KMS-11 (cell line): ENCODE measurements around the gene TRIAP1.

Source experiments
- H2AFZ ChIP-seq: fragments of 200-600 bp; sonication (generic); 2 replicates; pipeline ENCODE4 v1.6.1; 2016; ENCODE audit warnings: antibody characterized with exemption, mixed run types, low read depth
- H3K27ac ChIP-seq: fragments of 200-600 bp; sonication (generic); 2 replicates; pipeline ENCODE4 v1.6.1; 2016; ENCODE audit warnings: mild to moderate bottlenecking, mixed run types
- H3K27me3 ChIP-seq: fragments of 200-600 bp; sonication (generic); 2 replicates; pipeline ENCODE4 v1.6.1; 2017; ENCODE audit warnings: mild to moderate bottlenecking, low read depth, mixed run types, moderate library complexity; ENCODE audit not compliant: insufficient read depth
- H3K36me3 ChIP-seq: fragments of 200-600 bp; sonication (generic); 2 replicates; pipeline ENCODE4 v1.6.1; 2017; ENCODE audit warnings: mild to moderate bottlenecking, mixed run types; ENCODE audit not compliant: insufficient read depth
- H3K4me1 ChIP-seq: fragments of 200-600 bp; sonication (generic); 2 replicates; pipeline ENCODE4 v1.6.1; 2016; ENCODE audit warnings: mild to moderate bottlenecking, low read depth, mixed run types; ENCODE audit not compliant: poor library complexity, severe bottlenecking
- H3K4me2 ChIP-seq: fragments of 200-600 bp; sonication (generic); 2 replicates; pipeline ENCODE4 v1.7.0; 2016; ENCODE audit warnings: mild to moderate bottlenecking, mixed run types
- H3K4me3 ChIP-seq: fragments of 200-600 bp; sonication (generic); IDR thresholded peaks from 2 replicates; pipeline ENCODE4 v1.6.1; 2017; ENCODE audit warnings: low read depth, low read length, mixed read lengths; ENCODE audit not compliant: insufficient read depth
- H3K79me2 ChIP-seq: fragments of 200-600 bp; sonication (generic); 2 replicates; pipeline ENCODE4 v1.6.1; 2016; ENCODE audit warnings: low read depth, mixed run types; ENCODE audit not compliant: insufficient read depth
- H3K9ac ChIP-seq: fragments of 200-600 bp; sonication (generic); 2 replicates; pipeline ENCODE4 v1.6.1; 2016; ENCODE audit warnings: mild to moderate bottlenecking, mixed run types
- H4K20me1 ChIP-seq: fragments of 200-600 bp; sonication (generic); 2 replicates; pipeline ENCODE4 v1.6.1; 2016; ENCODE audit warnings: mild to moderate bottlenecking, mixed run types; ENCODE audit not compliant: insufficient read depth
- TF ChIP-seq, protein P1 (sequence below): fragments of 200-600 bp; sonication (generic); conservative IDR thresholded peaks from 2 replicates; pipeline ENCODE4 v1.6.1; 2017; ENCODE audit warnings: low read depth, mild to moderate bottlenecking, antibody characterized with exemption, low read length, moderate library complexity, mixed read lengths

The TRIAP1 gene

DNA sequence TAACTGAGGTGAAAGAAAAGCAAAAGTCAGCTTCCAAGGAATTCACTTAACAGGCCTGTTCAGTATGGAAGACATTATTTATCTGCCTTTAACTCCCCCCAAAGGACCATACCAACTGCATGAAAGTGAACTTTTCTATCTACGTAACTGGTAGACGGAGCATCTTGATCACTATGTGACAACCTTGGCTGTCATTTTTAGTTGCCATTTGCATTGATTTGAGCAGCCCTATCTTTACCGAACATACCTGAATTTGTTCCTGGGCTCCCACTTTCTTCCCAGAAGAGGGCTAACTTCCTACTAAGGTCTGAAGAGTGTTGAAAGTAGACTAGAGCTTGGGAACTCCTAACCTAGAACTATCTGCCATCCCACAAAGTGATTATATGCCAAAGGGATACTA is 14.0 kb upstream of the TRIAP1 start:
- Histone ChIP-seq H3K9ac (no peak overlapping the region), H3K27me3 (no peaks in the 10 kb centered on the region), H4K20me1 (no peaks in the 10 kb centered on the region), H3K4me2 (no peak overlapping the region), H2AFZ (no peak overlapping the region), H3K79me2 (peaks cover 12% of the 10 kb centered on the region; the same call in 1 of the 2 replicates), H3K27ac (no peak overlapping the region), H3K4me1 (no peaks in the 10 kb centered on the region), H3K4me3 (no peak overlapping the region), H3K36me3 (peaks cover 4% of the 10 kb centered on the region; the same call in 1 of the 2 replicates)
- TF ChIP-seq, protein P1, sequence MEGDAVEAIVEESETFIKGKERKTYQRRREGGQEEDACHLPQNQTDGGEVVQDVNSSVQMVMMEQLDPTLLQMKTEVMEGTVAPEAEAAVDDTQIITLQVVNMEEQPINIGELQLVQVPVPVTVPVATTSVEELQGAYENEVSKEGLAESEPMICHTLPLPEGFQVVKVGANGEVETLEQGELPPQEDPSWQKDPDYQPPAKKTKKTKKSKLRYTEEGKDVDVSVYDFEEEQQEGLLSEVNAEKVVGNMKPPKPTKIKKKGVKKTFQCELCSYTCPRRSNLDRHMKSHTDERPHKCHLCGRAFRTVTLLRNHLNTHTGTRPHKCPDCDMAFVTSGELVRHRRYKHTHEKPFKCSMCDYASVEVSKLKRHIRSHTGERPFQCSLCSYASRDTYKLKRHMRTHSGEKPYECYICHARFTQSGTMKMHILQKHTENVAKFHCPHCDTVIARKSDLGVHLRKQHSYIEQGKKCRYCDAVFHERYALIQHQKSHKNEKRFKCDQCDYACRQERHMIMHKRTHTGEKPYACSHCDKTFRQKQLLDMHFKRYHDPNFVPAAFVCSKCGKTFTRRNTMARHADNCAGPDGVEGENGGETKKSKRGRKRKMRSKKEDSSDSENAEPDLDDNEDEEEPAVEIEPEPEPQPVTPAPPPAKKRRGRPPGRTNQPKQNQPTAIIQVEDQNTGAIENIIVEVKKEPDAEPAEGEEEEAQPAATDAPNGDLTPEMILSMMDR, result no peak

DNA sequence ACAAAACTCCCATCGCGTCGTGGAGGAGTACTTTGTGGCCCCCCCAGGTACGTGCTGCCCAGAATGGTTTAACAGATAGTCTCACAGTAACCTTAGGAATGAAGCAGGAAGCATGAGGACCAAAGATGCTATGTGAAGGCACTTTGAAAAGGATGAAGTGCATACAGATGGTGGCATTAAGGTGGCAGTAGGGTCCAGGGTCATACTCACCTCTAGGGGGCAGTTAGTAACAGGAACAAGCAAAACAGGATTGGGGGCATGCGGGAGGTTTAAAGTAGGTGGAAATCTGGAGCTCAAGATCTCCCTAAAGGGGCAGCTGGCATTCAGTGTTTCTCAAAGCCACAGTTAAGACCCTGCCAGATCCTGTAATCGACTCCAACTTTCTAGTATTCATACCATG is 10.9 kb upstream of the TRIAP1 start:
- Histone ChIP-seq H3K4me1 (peaks cover 14% of the 10 kb centered on the region), H3K4me3 (no peak overlapping the region), H3K4me2 (no peak overlapping the region), H3K27me3 (no peaks in the 10 kb centered on the region), H4K20me1 (no peaks in the 10 kb centered on the region), H3K79me2 (no peaks in the 10 kb centered on the region), H2AFZ (no peak overlapping the region), H3K36me3 (no peaks in the 10 kb centered on the region; the same call in 1 of the 2 replicates), H3K9ac (no peak overlapping the region), H3K27ac (no peak overlapping the region)
- TF ChIP-seq, protein P1, result peak; percentile 32

DNA sequence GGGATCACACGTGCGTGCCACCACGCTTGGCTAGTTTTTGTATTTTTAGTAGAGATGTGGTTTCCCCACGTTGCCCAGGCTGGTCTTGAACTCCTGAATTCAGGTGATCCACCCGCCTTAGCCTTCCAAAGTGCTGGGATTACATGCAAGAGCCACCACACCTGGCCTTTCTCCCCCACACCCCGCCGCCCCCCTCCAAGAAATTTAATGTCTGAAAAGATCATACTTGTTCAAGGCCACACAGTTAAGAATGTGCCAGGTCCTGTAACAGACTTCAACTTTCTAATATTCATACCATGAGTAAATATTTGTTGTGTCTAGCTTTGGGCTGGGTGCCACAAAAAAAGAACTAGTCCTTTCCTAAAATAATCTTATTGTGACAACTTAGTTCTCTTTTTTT is 9.1 kb upstream of the TRIAP1 start:
- Histone ChIP-seq H3K9ac (no peak overlapping the region), H3K27ac (no peak overlapping the region), H4K20me1 (no peaks in the 10 kb centered on the region), H3K4me2 (no peak overlapping the region), H3K79me2 (peaks cover 5% of the 10 kb centered on the region; the same call in 1 of the 2 replicates), H3K36me3 (no peaks in the 10 kb centered on the region), H3K4me1 (peaks cover 14% of the 10 kb centered on the region), H3K27me3 (no peaks in the 10 kb centered on the region), H2AFZ (no peak overlapping the region), H3K4me3 (no peak overlapping the region)
- TF ChIP-seq, protein P1, result no peak

DNA sequence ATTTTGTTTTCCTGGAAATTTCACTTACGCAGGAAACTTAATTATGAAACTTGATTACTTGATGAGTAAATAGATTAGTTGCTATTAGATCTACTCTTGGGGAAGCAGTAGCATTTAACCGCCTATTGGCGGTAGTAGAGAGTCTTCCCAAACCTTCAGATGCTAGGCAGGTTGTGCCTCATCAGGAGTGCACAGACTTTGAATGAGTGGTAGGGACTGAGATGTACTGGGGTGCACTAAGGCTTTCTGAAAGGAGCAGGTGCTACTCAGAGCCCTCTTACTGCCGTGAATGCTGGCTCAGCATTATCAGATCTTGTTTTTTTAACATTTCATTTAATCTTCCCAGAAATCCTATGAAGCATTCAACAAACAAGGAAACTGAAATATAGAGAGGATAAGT is 7.8 kb upstream of the TRIAP1 start:
- Histone ChIP-seq H2AFZ (no peak overlapping the region), H3K4me3 (no peak overlapping the region), H3K4me1 (peaks cover 14% of the 10 kb centered on the region), H4K20me1 (no peaks in the 10 kb centered on the region), H3K79me2 (peaks cover 11% of the 10 kb centered on the region; the same call in 1 of the 2 replicates), H3K9ac (no peak overlapping the region), H3K27me3 (no peaks in the 10 kb centered on the region), H3K27ac (no peak overlapping the region), H3K4me2 (no peak overlapping the region), H3K36me3 (no peaks in the 10 kb centered on the region)
- TF ChIP-seq, protein P1, result peak; percentile 58
